ENCODE data around the gene COA6.
"Not testable (repeated sequence)": the region's sequence is repeated elsewhere in the genome, so short reads cannot be mapped to it uniquely, and the experiment has no call there.

The COA6 gene

GRCh38 chr1:234398849-234399381 lies 25.7 kb downstream of the COA6 start:
- peak overlapping the region; percentile 21; the same call in 1 of the 2 replicates for H3K4me3 ChIP-seq (replicated peaks; ENCODE audit: insufficient read depth, low read length)
- TF ChIP-seq SPI1 (IDR thresholded peaks at IDR 0.05; ENCODE audit: borderline replicate concordance, low read depth) (peak; percentile 14; the same call in 1 of the 2 replicates), CTCF (IDR thresholded peaks at IDR 0.05; ENCODE audit: insufficient read depth, low read length) (no peak), REST (IDR thresholded peaks at IDR 0.05; ENCODE audit: insufficient replicate concordance, low read depth) (no peak), GABPA (IDR thresholded peaks at IDR 0.05; ENCODE audit: low read depth) (no peak), POLR2AphosphoS5 (IDR thresholded peaks at IDR 0.05; ENCODE audit: low read depth) (no peak)
- DNase-seq (ENCODE audit: low read depth in 1 of 2, low spot score in 1 of 2) = peak; percentile 7 to 18
- H3K27ac ChIP-seq (replicated peaks) = peak overlapping the region; percentile 23
- H3K27me3 ChIP-seq (ENCODE audit: insufficient read depth, poor library complexity, severe bottlenecking) = no peaks in the 10 kb centered on the region

- peak overlapping the region; percentile 23; the same call in 1 of the 2 replicates for H3K27ac ChIP-seq (replicated peaks)
- H3K4me3 ChIP-seq (replicated peaks; ENCODE audit: insufficient read depth, low read length); H3K27me3 ChIP-seq (ENCODE audit: insufficient read depth, poor library complexity, severe bottlenecking); DNase-seq (ENCODE audit: low read depth in 1 of 2, low spot score in 1 of 2): not testable (repeated sequence)
These were observed 26.3 kb downstream of the COA6 start for GRCh38 chr1:234399515-234399914.

GRCh38 chr1:234400773-234401172 lies 27.5 kb downstream of the COA6 start:
- TF ChIP-seq REST (IDR thresholded peaks at IDR 0.05; ENCODE audit: insufficient replicate concordance, low read depth) (no peak), GABPA (IDR thresholded peaks at IDR 0.05; ENCODE audit: low read depth) (no peak), CTCF (IDR thresholded peaks at IDR 0.05; ENCODE audit: insufficient read depth, low read length) (no peak), POLR2AphosphoS5 (IDR thresholded peaks at IDR 0.05; ENCODE audit: low read depth) (no peak)
- DNase-seq (ENCODE audit: low read depth in 1 of 2, low spot score in 1 of 2) = no peak
- Histone ChIP-seq H3K27me3 (ENCODE audit: insufficient read depth, poor library complexity, severe bottlenecking) (no peaks in the 10 kb centered on the region), H3K27ac (replicated peaks) (no peak overlapping the region), H3K4me3 (replicated peaks; ENCODE audit: insufficient read depth, low read length) (no peak overlapping the region)

- no peak for DNase-seq (ENCODE audit: low read depth in 1 of 2, low spot score in 1 of 2)
- Histone ChIP-seq H3K4me3 (replicated peaks; ENCODE audit: insufficient read depth, low read length) (no peak overlapping the region), H3K27ac (replicated peaks) (no peak overlapping the region), H3K27me3 (ENCODE audit: insufficient read depth, poor library complexity, severe bottlenecking) (no peaks in the 10 kb centered on the region)
- no peak for TF ChIP-seq SPI1 (IDR thresholded peaks at IDR 0.05; ENCODE audit: borderline replicate concordance, low read depth)
- TF ChIP-seq GABPA (IDR thresholded peaks at IDR 0.05; ENCODE audit: low read depth) = no peak
- TF ChIP-seq POLR2AphosphoS5 (IDR thresholded peaks at IDR 0.05; ENCODE audit: low read depth) = no peak
- TF ChIP-seq REST (IDR thresholded peaks at IDR 0.05; ENCODE audit: insufficient replicate concordance, low read depth) = no peak
- no peak for TF ChIP-seq CTCF (IDR thresholded peaks at IDR 0.05; ENCODE audit: insufficient read depth, low read length)
These were observed 28.4 kb downstream of the COA6 start for GRCh38 chr1:234401658-234402057.

Measured in HL-60 (cell line).